ENCODE results near the gene NELL1.

DNA sequence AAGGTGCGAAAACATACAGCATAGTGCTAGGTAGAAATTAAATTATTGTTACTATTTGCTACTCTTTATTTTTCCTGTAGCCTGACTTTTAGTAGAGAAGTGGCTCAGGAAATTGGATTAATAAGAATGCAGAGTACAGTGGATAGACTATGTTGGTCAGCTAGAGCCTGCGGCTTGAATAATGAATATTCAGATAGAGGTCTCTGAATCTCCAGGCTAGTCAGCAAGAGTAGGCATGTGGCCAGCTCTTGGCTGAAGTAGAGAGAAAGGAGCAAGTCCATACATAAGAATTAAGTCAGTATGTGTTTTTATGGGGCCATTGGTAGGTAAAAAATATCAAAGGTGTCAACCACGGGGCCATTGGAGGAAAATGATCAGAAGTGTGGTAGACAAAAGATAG, 413.5 kb downstream of the NELL1 start:
- TF ChIP-seq CTCF (conservative IDR thresholded peaks at IDR 0.05; ENCODE audit: low read depth in 2 of 2) (no peak), POLR2AphosphoS5 (IDR thresholded peaks at IDR 0.05; ENCODE audit: low read depth) (no peak), ETS1 (IDR thresholded peaks at IDR 0.05) (no peak), EZH2 (IDR thresholded peaks at IDR 0.05; ENCODE audit: low read depth, unreplicated experiment) (no peak), EZH2phosphoT487 (IDR thresholded peaks at IDR 0.05; ENCODE audit: unreplicated experiment) (no peak), JUNB (IDR thresholded peaks at IDR 0.05; ENCODE audit: unreplicated experiment) (no peak), ZNF114 (CRISPR knock-in tag; IDR thresholded peaks at IDR 0.05) (no peak), NANOG (IDR thresholded peaks at IDR 0.05; ENCODE audit: borderline replicate concordance) (no peak), CREB1 (CRISPR knock-in tag; IDR thresholded peaks at IDR 0.05; ENCODE audit: low read depth) (no peak), STAT1 (IDR thresholded peaks at IDR 0.05; ENCODE audit: unreplicated experiment) (no peak)
- TF ChIP-seq, protein P1, sequence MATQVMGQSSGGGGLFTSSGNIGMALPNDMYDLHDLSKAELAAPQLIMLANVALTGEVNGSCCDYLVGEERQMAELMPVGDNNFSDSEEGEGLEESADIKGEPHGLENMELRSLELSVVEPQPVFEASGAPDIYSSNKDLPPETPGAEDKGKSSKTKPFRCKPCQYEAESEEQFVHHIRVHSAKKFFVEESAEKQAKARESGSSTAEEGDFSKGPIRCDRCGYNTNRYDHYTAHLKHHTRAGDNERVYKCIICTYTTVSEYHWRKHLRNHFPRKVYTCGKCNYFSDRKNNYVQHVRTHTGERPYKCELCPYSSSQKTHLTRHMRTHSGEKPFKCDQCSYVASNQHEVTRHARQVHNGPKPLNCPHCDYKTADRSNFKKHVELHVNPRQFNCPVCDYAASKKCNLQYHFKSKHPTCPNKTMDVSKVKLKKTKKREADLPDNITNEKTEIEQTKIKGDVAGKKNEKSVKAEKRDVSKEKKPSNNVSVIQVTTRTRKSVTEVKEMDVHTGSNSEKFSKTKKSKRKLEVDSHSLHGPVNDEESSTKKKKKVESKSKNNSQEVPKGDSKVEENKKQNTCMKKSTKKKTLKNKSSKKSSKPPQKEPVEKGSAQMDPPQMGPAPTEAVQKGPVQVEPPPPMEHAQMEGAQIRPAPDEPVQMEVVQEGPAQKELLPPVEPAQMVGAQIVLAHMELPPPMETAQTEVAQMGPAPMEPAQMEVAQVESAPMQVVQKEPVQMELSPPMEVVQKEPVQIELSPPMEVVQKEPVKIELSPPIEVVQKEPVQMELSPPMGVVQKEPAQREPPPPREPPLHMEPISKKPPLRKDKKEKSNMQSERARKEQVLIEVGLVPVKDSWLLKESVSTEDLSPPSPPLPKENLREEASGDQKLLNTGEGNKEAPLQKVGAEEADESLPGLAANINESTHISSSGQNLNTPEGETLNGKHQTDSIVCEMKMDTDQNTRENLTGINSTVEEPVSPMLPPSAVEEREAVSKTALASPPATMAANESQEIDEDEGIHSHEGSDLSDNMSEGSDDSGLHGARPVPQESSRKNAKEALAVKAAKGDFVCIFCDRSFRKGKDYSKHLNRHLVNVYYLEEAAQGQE (IDR thresholded peaks at IDR 0.05; ENCODE audit: unreplicated experiment): no peak
- TF ChIP-seq, protein P2, sequence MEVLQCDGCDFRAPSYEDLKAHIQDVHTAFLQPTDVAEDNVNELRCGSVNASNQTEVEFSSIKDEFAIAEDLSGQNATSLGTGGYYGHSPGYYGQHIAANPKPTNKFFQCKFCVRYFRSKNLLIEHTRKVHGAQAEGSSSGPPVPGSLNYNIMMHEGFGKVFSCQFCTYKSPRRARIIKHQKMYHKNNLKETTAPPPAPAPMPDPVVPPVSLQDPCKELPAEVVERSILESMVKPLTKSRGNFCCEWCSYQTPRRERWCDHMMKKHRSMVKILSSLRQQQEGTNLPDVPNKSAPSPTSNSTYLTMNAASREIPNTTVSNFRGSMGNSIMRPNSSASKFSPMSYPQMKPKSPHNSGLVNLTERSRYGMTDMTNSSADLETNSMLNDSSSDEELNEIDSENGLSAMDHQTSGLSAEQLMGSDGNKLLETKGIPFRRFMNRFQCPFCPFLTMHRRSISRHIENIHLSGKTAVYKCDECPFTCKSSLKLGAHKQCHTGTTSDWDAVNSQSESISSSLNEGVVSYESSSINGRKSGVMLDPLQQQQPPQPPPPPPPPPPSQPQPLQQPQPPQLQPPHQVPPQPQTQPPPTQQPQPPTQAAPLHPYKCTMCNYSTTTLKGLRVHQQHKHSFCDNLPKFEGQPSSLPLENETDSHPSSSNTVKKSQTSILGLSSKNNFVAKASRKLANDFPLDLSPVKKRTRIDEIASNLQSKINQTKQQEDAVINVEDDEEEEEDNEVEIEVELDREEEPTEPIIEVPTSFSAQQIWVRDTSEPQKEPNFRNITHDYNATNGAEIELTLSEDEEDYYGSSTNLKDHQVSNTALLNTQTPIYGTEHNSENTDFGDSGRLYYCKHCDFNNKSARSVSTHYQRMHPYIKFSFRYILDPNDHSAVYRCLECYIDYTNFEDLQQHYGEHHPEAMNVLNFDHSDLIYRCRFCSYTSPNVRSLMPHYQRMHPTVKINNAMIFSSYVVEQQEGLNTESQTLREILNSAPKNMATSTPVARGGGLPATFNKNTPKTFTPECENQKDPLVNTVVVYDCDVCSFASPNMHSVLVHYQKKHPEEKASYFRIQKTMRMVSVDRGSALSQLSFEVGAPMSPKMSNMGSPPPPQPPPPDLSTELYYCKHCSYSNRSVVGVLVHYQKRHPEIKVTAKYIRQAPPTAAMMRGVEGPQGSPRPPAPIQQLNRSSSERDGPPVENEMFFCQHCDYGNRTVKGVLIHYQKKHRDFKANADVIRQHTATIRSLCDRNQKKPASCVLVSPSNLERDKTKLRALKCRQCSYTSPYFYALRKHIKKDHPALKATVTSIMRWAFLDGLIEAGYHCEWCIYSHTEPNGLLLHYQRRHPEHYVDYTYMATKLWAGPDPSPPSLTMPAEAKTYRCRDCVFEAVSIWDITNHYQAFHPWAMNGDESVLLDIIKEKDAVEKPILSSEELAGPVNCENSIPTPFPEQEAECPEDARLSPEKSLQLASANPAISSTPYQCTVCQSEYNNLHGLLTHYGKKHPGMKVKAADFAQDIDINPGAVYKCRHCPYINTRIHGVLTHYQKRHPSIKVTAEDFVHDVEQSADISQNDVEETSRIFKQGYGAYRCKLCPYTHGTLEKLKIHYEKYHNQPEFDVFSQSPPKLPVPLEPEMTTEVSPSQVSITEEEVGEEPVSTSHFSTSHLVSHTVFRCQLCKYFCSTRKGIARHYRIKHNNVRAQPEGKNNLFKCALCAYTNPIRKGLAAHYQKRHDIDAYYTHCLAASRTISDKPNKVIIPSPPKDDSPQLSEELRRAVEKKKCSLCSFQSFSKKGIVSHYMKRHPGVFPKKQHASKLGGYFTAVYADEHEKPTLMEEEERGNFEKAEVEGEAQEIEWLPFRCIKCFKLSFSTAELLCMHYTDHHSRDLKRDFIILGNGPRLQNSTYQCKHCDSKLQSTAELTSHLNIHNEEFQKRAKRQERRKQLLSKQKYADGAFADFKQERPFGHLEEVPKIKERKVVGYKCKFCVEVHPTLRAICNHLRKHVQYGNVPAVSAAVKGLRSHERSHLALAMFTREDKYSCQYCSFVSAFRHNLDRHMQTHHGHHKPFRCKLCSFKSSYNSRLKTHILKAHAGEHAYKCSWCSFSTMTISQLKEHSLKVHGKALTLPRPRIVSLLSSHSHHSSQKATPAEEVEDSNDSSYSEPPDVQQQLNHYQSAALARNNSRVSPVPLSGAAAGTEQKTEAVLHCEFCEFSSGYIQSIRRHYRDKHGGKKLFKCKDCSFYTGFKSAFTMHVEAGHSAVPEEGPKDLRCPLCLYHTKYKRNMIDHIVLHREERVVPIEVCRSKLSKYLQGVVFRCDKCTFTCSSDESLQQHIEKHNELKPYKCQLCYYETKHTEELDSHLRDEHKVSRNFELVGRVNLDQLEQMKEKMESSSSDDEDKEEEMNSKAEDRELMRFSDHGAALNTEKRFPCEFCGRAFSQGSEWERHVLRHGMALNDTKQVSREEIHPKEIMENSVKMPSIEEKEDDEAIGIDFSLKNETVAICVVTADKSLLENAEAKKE (CRISPR knock-in tag; IDR thresholded peaks at IDR 0.05): no peak

Data from GM23338 (cell line).